ENCODE data around the gene TTN.

- no peak for TF ChIP-seq CTCF (conservative IDR thresholded peaks at IDR 0.05 in 1 of 2, IDR thresholded peaks at IDR 0.05 in 1 of 2; ENCODE audit: extremely low read depth in 1 of 2, insufficient read depth in 1 of 2, low read depth in 1 of 2, low read length in 2 of 2)
- no peak for TF ChIP-seq EZH2 (IDR thresholded peaks at IDR 0.05; ENCODE audit: borderline replicate concordance, low read length)
Observed at GRCh38 chr2:178799305-178799704, 7.9 kb downstream of the TTN start.
